HepG2 (cell line): ENCODE measurements around the gene ALK. TPM values are rescaled to one million over a fixed set of nuclear protein-coding genes. Genes with fewer than 3 reads are reported as not detected.

ENCODE experiments used
- ZNF841 ChIP-seq: sonication (generic); formaldehyde crosslinking; IDR thresholded peaks from 2 replicates; pipeline ENCODE4 v1.8.1; 2023; ENCODE audit warnings: missing genetic modification reagents, borderline replicate concordance
- polyA plus RNA-seq, 8 experiments: library from polyadenylated mRNA; depleted of rRNA in 3 of 8; stranded (reverse) in 7 of 8; unstranded in 1 of 8; fragments of >200 nt; fragmentation: Illumina TruSeq in 4 of 8; extraction: Trizol in 4 of 8; gene quantifications; 2 replicates each; pipeline versions ENCODE4 v1.2.1 to v1.2.3, GENCODE V29; 2011 to 2016; ENCODE audit warnings: low read depth in 4 of 8, missing spikeins in 1 of 8, mixed read lengths in 1 of 8; ENCODE audit not compliant: insufficient read depth in 1 of 8
- total RNA-seq, 5 experiments: library from RNA; depleted of rRNA; stranded (reverse); fragments of >200 nt; fragmentation: Illumina TruSeq; extraction: Trizol; gene quantifications; 2 replicates each; pipeline ENCODE4 v1.2.3, GENCODE V29; 2016; ENCODE audit warnings: low read depth in 1 of 5
- TF ChIP-seq, protein P1 (sequence below), 2 experiments: sonication (generic) in 1 of 2; formaldehyde crosslinking in 1 of 2; IDR thresholded peaks; 2 replicates each; pipeline versions ENCODE4 v1.4.0 to v1.6.1; 2018 to 2020; ENCODE audit warnings: missing genetic modification reagents in 2 of 2, borderline replicate concordance in 1 of 2, low read depth in 1 of 2, mild to moderate bottlenecking in 1 of 2, missing biosample characterization in 1 of 2
- TF ChIP-seq, protein P2 (sequence below): sonication (generic); formaldehyde crosslinking; IDR thresholded peaks from one replicate; pipeline ENCODE4 v1.5.1; 2020; ENCODE audit warnings: mild to moderate bottlenecking, missing genetic modification reagents; ENCODE audit errors: not compliant biosample characterization

The ALK gene
- total and polyA plus RNA-seq, 2 of the 13 experiments (the other 11 are each of a cell fraction or from before 2014, with no cell fraction given), result not detected

DNA sequence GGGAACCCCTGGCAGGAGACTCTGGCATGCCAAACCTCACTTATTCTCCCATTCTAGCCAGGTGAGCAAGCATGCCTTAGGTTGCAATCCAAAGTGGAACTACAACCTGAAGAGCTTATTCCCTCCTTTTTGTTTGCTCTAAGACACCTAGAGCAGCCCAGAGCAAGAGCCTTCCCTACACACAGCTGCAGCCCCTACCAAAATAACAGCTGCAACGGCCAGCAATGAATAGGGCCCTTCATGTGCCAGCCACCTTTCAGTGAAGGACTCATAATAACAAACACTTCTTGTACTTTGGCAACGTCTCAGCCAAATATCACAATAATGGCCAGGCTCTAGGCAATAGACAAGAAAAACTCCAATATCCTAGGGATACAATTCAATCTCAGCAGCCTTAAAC, 178.7 kb downstream of the ALK start (continued):
- TF ChIP-seq, protein P1, sequence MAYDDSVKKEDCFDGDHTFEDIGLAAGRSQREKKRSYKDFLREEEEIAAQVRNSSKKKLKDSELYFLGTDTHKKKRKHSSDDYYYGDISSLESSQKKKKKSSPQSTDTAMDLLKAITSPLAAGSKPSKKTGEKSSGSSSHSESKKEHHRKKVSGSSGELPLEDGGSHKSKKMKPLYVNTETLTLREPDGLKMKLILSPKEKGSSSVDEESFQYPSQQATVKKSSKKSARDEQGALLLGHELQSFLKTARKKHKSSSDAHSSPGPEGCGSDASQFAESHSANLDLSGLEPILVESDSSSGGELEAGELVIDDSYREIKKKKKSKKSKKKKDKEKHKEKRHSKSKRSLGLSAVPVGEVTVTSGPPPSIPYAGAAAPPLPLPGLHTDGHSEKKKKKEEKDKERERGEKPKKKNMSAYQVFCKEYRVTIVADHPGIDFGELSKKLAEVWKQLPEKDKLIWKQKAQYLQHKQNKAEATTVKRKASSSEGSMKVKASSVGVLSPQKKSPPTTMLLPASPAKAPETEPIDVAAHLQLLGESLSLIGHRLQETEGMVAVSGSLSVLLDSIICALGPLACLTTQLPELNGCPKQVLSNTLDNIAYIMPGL (CRISPR knock-in tag; IDR thresholded peaks at IDR 0.05; ENCODE audit: borderline replicate concordance in 1 of 2, low read depth in 1 of 2), result no peak
- TF ChIP-seq, protein P2, sequence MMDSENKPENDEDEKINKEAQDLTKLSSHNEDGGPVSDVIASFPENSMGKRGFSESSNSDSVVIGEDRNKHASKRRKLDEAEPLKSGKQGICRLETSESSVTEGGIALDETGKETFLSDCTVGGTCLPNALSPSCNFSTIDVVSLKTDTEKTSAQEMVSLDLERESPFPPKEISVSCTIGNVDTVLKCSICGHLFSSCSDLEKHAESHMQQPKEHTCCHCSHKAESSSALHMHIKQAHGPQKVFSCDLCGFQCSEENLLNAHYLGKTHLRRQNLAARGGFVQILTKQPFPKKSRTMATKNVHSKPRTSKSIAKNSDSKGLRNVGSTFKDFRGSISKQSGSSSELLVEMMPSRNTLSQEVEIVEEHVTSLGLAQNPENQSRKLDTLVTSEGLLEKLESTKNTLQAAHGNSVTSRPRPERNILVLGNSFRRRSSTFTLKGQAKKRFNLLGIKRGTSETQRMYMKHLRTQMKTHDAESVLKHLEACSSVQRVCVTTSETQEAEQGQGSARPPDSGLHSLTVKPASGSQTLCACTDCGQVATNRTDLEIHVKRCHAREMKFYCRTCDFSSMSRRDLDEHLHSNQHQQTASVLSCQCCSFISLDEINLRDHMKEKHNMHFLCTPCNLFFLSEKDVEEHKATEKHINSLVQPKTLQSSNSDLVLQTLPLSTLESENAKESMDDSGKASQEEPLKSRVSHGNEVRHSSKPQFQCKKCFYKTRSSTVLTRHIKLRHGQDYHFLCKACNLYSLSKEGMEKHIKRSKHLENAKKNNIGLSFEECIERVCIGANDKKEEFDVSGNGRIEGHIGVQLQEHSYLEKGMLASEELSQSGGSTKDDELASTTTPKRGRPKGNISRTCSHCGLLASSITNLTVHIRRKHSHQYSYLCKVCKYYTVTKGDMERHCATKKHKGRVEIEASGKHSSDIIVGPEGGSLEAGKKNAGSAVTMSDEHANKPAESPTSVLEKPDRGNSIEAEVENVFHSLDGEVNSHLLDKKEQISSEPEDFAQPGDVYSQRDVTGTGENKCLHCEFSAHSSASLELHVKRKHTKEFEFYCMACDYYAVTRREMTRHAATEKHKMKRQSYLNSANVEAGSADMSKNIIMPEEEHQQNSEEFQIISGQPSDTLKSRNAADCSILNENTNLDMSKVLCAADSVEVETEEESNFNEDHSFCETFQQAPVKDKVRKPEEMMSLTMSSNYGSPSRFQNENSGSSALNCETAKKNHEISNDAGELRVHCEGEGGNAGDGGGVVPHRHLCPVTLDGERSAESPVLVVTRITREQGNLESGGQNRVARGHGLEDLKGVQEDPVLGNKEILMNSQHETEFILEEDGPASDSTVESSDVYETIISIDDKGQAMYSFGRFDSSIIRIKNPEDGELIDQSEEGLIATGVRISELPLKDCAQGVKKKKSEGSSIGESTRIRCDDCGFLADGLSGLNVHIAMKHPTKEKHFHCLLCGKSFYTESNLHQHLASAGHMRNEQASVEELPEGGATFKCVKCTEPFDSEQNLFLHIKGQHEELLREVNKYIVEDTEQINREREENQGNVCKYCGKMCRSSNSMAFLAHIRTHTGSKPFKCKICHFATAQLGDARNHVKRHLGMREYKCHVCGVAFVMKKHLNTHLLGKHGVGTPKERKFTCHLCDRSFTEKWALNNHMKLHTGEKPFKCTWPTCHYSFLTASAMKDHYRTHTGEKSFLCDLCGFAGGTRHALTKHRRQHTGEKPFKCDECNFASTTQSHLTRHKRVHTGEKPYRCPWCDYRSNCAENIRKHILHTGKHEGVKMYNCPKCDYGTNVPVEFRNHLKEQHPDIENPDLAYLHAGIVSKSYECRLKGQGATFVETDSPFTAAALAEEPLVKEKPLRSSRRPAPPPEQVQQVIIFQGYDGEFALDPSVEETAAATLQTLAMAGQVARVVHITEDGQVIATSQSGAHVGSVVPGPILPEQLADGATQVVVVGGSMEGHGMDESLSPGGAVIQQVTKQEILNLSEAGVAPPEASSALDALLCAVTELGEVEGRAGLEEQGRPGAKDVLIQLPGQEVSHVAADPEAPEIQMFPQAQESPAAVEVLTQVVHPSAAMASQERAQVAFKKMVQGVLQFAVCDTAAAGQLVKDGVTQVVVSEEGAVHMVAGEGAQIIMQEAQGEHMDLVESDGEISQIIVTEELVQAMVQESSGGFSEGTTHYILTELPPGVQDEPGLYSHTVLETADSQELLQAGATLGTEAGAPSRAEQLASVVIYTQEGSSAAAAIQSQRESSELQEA (CRISPR knock-in tag), result no peak
- no peak for TF ChIP-seq ZNF841 (CRISPR knock-in tag)
